ENCODE data around the gene ARFGEF3.

Gene ARFGEF3

DNA sequence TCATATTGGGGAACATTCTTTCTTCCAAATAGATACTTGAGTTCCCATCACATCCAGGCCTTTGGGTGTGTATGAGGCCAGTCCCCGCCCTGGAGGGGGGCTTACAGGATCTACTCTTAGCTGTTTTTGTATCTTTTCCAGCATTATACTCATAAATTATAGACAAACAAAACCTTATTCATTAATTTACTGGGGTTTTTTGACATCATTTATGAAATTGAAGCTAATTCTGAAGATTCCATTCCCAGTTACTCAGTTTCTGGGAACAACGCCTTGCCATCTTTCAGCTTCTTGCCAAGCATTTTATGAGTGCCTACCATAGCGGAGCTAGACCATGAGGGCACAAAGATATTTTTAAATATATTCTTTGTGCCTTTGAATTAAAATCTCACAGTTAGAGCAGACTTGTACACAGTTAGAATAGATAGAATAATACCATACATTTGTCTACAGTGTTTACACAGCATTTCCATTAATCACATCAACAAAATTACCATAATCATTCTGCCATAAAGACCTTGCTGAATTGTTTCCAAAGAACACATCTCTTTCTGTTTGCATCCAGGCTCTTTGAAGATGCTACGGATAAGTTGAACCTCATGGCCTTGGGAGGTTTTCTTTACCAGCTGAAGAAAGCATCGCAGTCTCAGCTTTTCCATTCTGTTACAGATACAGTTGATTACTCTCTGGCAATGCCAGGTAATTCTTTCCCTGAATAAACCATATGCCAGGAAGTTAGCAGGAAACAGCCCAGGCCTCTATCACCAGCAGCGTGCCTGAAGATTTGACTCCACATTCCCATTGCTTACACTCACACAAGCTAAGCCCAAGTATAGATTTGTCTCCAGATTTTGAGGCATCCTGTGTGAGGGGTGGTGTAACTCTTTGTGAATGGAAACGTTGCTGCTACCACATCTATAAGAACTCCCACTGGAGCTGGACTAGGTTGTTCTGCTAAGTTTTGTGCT, 132.0 kb downstream of the ARFGEF3 start:
- CTCF ChIA-PET, result interaction anchor here (0.9 to 1.0 kb wide), 2 partner anchors 110 to 178 kb away, joined by 3 to 7 read pairs; partner anchors contain the start of gene HEBP2
- TF ChIP-seq ZNF214 (tag by site-specific recombination; IDR thresholded peaks at IDR 0.05; ENCODE audit: borderline replicate concordance) (no peak), KLF8 (tag by site-specific recombination; IDR thresholded peaks at IDR 0.05) (no peak), ZNF549 (tag by site-specific recombination; IDR thresholded peaks at IDR 0.05) (no peak), ZNF792 (tag by site-specific recombination; IDR thresholded peaks at IDR 0.05) (no peak), ZNF366 (tag by site-specific recombination; conservative IDR thresholded peaks at IDR 0.05) (no peak), ZFP69B (tag by site-specific recombination; IDR thresholded peaks at IDR 0.05) (no peak)
- TF ChIP-seq, protein P1, sequence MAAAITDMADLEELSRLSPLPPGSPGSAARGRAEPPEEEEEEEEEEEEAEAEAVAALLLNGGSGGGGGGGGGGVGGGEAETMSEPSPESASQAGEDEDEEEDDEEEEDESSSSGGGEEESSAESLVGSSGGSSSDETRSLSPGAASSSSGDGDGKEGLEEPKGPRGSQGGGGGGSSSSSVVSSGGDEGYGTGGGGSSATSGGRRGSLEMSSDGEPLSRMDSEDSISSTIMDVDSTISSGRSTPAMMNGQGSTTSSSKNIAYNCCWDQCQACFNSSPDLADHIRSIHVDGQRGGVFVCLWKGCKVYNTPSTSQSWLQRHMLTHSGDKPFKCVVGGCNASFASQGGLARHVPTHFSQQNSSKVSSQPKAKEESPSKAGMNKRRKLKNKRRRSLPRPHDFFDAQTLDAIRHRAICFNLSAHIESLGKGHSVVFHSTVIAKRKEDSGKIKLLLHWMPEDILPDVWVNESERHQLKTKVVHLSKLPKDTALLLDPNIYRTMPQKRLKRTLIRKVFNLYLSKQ (tag by site-specific recombination; IDR thresholded peaks at IDR 0.05; ENCODE audit: borderline replicate concordance), result no peak
- TF ChIP-seq, protein P2, sequence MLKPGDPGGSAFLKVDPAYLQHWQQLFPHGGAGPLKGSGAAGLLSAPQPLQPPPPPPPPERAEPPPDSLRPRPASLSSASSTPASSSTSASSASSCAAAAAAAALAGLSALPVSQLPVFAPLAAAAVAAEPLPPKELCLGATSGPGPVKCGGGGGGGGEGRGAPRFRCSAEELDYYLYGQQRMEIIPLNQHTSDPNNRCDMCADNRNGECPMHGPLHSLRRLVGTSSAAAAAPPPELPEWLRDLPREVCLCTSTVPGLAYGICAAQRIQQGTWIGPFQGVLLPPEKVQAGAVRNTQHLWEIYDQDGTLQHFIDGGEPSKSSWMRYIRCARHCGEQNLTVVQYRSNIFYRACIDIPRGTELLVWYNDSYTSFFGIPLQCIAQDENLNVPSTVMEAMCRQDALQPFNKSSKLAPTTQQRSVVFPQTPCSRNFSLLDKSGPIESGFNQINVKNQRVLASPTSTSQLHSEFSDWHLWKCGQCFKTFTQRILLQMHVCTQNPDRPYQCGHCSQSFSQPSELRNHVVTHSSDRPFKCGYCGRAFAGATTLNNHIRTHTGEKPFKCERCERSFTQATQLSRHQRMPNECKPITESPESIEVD (tag by site-specific recombination; IDR thresholded peaks at IDR 0.05), result no peak
- TF ChIP-seq, protein P3, sequence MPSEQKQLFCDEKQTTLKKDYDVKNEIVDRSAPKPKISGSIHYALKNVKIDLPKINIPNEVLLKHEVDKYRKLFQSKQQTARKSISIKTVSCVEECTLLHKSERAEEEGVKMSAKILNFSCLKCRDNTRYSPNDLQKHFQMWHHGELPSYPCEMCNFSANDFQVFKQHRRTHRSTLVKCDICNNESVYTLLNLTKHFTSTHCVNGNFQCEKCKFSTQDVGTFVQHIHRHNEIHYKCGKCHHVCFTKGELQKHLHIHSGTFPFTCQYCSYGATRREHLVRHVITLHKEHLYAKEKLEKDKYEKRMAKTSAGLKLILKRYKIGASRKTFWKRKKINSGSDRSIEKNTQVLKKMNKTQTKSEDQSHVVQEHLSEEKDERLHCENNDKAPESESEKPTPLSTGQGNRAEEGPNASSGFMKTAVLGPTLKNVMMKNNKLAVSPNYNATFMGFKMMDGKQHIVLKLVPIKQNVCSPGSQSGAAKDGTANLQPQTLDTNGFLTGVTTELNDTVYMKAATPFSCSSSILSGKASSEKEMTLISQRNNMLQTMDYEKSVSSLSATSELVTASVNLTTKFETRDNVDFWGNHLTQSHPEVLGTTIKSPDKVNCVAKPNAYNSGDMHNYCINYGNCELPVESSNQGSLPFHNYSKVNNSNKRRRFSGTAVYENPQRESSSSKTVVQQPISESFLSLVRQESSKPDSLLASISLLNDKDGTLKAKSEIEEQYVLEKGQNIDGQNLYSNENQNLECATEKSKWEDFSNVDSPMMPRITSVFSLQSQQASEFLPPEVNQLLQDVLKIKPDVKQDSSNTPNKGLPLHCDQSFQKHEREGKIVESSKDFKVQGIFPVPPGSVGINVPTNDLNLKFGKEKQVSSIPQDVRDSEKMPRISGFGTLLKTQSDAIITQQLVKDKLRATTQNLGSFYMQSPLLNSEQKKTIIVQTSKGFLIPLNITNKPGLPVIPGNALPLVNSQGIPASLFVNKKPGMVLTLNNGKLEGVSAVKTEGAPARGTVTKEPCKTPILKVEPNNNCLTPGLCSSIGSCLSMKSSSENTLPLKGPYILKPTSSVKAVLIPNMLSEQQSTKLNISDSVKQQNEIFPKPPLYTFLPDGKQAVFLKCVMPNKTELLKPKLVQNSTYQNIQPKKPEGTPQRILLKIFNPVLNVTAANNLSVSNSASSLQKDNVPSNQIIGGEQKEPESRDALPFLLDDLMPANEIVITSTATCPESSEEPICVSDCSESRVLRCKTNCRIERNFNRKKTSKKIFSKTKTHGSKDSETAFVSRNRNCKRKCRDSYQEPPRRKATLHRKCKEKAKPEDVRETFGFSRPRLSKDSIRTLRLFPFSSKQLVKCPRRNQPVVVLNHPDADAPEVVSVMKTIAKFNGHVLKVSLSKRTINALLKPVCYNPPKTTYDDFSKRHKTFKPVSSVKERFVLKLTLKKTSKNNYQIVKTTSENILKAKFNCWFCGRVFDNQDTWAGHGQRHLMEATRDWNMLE (tag by site-specific recombination; conservative IDR thresholded peaks at IDR 0.05; ENCODE audit: low read depth), result no peak
- no peaks in the 10 kb centered on the region for H3K4me1 ChIP-seq (ENCODE audit: control insufficient read depth, insufficient read depth, low read length)
- H3K9me3 ChIP-seq (ENCODE audit: control insufficient read depth, insufficient read depth, low read depth, low read length), result no peaks in the 10 kb centered on the region
- H3K4me3 ChIP-seq (ENCODE audit: low read depth, low read length), result no peak overlapping the region
- H3K27ac ChIP-seq (ENCODE audit: extremely low read depth, low read depth, low read length), result no peak overlapping the region
- POLR2A ChIA-PET, result no interaction called here
- peaks cover 0 to 69% of the 10 kb centered on the region in 2 experiments; a peak in 1 of 3 replicates for H3K36me3 ChIP-seq (ENCODE audit: control insufficient read depth in 2 of 2, insufficient read depth in 1 of 2, low read length in 2 of 2)

DNA sequence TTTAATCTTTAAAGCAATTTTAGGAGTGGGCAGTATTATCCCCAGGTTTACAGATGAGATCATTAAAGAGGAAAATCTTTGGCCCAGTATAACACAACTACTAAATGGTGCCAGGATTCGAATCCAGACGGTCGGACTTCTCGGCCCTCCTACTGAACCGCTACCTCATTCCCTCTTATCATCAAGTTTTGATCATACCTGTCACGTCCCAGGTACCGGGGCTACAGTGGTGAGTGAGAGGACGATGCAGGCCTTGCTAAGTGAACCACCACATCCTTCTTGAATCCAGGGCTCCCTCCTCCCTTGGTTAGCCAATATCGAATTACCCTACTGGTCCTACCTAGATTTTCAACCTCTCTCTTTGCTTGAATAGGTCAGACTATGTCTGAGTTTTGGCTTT, 134.6 kb downstream of the ARFGEF3 start:
- Histone ChIP-seq H3K4me1 (ENCODE audit: control insufficient read depth, insufficient read depth, low read length) (no peaks in the 10 kb centered on the region), H3K36me3 (ENCODE audit: control insufficient read depth in 2 of 2, insufficient read depth in 1 of 2, low read length in 2 of 2) (peaks cover 6 to 70% of the 10 kb centered on the region in 2 experiments), H3K4me3 (ENCODE audit: low read depth, low read length) (no peak overlapping the region), H3K27ac (ENCODE audit: extremely low read depth, low read depth, low read length) (no peak overlapping the region), H3K9me3 (ENCODE audit: control insufficient read depth, insufficient read depth, low read depth, low read length) (no peaks in the 10 kb centered on the region)
- POLR2A ChIA-PET, result no interaction called here
- CTCF ChIA-PET, result interaction anchor here (1.7 kb wide), 1 partner anchor 9 kb away, joined by 7 read pairs; no protein-coding TSS in a partner anchor
- no peak for TF ChIP-seq ZNF670 (tag by site-specific recombination; IDR thresholded peaks at IDR 0.05; ENCODE audit: low read depth)
- TF ChIP-seq ZNF391 (tag by site-specific recombination; IDR thresholded peaks at IDR 0.05; ENCODE audit: borderline replicate concordance, low read depth), result no peak
